SKM-1 (cell line): ENCODE data around the gene NOP10.
A peak's percentile ranks its signal among the peaks of the same experiment; 100 is the strongest.

Experiments used
- DNase-seq: peaks from one replicate; lab custom pipeline; 2025; ENCODE audit not compliant: unreplicated experiment; lab: John Stamatoyannopoulos, UW

The NOP10 gene

GRCh38 chr15:34334672-34335071 lies 8.3 kb downstream of the NOP10 start:
- no peak for DNase-seq

DNA sequence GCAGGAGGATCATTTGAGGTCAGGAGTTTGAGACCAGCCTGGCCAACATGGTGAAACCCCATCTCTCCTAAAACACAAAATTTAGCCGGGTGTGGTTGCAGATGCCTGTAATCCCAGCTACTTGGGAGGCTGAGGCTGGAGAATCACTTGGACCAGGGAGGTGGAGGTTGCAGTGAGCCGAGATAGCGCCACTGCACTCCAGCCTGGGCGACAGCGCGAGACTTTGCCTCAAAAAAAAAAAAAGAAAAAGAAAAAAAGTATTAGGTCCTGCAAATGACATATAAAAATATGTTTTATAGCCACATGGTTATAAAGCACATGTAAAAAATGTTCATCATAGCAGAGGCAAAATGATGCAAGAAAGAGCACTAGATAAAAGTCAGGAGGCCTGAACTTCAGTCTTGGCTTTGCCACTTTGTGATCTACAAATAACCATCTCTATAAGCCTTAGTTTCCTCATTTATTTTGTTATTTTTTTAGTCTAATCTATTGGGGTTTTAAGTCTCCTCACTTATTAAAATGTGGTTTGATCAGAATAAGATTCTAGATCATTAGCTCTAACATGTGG lies 10.3 kb downstream of the NOP10 start:
- DNase-seq = no peak

DNA sequence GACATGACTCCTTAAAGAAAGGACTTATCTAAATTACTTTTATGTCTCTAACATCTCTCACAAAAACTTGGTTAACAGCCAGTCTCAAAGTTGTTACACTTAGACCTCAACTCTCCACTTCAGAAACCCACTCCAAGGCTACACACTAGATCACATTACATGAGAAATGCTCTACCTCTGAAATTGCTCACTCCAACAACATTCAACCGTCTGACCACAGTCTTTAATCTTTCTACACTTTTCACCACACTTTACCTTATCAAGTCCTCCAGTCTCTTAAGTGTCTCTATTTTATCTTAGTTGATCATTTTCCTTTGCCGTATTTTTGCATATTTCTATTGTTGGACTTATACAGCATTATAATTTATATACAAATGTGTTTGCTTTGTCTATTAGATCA lies 11.1 kb downstream of the NOP10 start:
- no peak for DNase-seq

DNA sequence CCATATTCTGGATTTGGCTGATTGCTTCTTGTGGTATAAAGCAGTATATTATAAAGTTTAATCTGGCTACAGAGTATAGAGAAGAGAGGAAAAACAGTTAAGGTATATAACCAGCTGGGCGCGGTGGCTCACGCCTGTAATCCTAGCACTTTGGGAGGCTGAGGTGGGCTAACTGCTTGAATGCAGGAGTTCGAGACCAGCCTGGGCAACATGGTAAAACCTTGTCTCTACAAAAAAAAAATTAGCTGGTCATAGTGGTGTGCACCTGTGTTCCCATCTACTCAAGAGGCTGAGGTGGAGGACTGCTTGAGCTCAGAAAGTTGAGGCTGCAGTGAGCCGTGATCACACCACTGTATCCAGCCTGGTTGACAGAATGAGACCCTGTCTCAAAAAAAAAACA lies 12.7 kb downstream of the NOP10 start:
- DNase-seq = no peak

GRCh38 chr15:34329006-34329405 lies 13.9 kb downstream of the NOP10 start:
- no peak for DNase-seq

DNA sequence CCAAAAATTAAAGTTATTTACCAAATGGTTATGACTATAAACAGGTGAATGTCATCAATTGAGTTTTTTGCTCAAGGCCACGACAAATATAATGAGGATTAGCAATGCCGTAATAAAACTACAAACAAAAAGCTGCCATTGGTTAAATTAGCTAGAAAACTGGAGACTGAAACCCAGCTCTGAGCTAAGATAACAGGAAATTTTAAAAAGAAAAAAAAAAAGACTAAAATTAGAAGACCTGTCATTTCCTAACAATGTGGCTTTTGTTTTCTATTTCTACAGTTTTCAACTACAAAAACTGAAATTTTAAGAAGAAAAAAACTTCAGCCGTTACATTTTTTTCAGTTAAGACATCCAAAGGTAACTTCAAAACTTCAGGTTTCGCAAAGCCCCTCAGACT lies 15.0 kb downstream of the NOP10 start:
- DNase-seq = no peak

DNA sequence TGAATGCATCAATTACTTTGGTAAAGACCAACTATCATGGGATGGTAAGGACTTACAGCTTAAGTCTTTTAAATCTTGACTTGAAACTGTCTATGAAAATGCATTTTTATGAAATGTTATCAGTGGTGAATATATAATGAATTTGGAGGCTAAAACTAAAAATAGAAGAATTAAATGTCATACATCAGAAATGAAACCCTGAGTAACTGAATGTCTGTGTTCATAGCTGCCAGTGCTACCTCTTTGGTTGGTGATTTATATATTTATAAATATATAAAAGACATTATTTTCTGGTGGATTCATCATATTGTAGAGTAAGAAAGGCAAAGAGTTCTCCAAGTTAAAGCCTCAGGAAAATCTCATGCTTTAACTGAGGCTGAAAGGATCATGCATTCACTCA lies 17.6 kb downstream of the NOP10 start:
- no peak for DNase-seq

- DNase-seq = no peak
Measured at GRCh38 chr15:34324933-34325332, 18.0 kb downstream of the NOP10 start.

DNA sequence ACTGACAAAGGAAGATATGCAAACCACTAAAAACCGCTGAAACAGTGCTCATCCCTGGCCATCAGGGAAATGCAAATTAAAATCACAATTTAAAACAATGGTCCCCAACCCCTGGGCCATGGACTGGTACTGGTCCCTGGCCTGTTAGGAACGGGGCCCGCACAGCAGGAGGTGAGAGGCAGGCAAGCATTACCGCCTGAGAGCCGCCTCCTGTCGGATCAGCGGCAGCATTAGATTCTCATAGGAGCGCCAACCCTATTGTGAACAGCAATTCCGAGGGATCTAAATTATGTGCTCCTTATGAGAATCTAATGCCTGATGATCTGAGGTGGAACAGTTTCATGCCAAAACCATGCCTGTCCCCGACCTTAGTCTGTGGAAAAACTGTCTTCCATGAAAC lies 19.7 kb downstream of the NOP10 start:
- no peak for DNase-seq

- peak; percentile 34 for DNase-seq
Measured at GRCh38 chr15:34318277-34319079, 24.5 kb downstream of the NOP10 start.

GRCh38 chr15:34314491-34315490 lies 28.1 kb downstream of the NOP10 start:
- no peak for DNase-seq

GRCh38 chr15:34311563-34311962 lies 31.4 kb downstream of the NOP10 start:
- no peak for DNase-seq

- no peak for DNase-seq
Measured at GRCh38 chr15:34304613-34305012, 38.3 kb downstream of the NOP10 start.

- DNase-seq = no peak
Measured at GRCh38 chr15:34301058-34301457, 41.9 kb downstream of the NOP10 start.

GRCh38 chr15:34297059-34297458 lies 45.9 kb downstream of the NOP10 start:
- DNase-seq = no peak

DNA sequence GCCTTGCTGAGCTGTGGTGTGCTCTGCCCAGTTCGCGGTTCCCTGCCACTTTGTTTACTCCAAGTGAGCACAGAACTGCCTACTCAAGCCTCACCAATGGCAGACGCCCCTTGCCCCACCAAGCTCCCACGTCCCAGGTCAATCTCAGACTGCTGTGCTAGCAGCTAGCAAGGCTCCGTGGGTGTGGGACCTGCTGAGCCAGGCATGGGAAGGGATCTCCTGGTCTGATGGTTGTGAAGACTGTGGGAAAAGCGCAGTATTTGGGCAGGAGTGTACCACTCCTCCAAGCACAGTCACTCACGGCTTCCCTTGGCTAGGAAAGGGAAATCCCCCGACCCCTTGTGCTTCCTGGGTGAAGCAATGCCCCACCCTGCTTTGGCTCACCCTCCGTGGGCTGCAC lies 50.3 kb downstream of the NOP10 start:
- no peak for DNase-seq
